ENCODE results near the gene MRPL51. TPM values are rescaled to one million over a fixed set of nuclear protein-coding genes. Genes with fewer than 3 reads are reported as not detected.

Gene MRPL51
- total and polyA plus RNA-seq, 9 of the 15 experiments (the other 6 are each of a cell fraction or from before 2014, with no cell fraction given), result 127 to 727 (median 208) TPM

DNA sequence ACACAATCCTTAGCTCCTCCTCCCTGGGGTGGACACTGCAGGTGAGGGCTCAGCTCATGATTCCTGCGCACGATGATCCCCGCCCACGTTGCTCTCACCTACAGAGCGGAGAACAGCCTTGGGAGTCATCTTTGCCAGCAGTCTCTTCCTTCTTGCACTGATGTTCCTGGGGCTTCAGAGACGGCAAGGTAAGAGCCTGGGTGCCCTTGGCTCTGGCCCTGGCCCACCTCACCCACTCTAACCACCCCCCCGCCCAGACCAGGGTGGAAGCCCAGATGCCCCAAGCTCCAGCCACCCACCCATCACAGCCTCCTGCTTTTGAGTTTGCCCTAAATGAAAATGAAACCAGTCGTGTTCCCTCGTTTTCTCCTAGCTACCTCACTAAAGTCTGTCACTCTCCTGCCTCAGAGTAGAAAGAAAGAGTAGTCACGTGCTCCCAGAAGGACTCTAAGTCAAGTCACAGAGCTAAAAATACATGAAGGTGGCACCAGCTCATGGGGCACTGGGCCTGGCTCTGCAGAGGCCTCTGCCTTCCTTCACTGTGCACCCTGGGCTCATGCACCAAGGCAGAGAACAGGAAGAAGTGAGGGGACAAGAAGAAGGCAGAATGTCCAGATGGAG is 32.2 kb downstream of the MRPL51 start:
- TF ChIP-seq RFX1 (IDR thresholded peaks at IDR 0.05), result no peak
- TF ChIP-seq, protein P1, sequence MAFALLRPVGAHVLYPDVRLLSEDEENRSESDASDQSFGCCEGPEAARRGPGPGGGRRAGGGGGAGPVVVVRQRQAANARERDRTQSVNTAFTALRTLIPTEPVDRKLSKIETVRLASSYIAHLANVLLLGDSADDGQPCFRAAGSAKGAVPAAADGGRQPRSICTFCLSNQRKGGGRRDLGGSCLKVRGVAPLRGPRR (CRISPR knock-in tag; IDR thresholded peaks at IDR 0.05), result no peak
- no peak for TF ChIP-seq NCOA1 (IDR thresholded peaks at IDR 0.05; ENCODE audit: low read depth)
- no peak for TF ChIP-seq JUNB (CRISPR knock-in tag; conservative IDR thresholded peaks at IDR 0.05)
- no peak for TF ChIP-seq TAL1 (IDR thresholded peaks at IDR 0.05)
- no peak for TF ChIP-seq STAT6 (CRISPR knock-in tag; IDR thresholded peaks at IDR 0.05)
- no peak for TF ChIP-seq SREBF2 (CRISPR knock-in tag; IDR thresholded peaks at IDR 0.05)
- TF ChIP-seq USF2 (CRISPR knock-in tag; IDR thresholded peaks at IDR 0.05), result no peak
- no peak for TF ChIP-seq ETV6 (IDR thresholded peaks at IDR 0.05; ENCODE audit: borderline replicate concordance in 1 of 2, low read depth in 2 of 2, low read length in 1 of 2)
- TF ChIP-seq ETV6 (CRISPR knock-in tag; IDR thresholded peaks at IDR 0.05; ENCODE audit: borderline replicate concordance), result no peak
- TF ChIP-seq ZNF398 (CRISPR knock-in tag; IDR thresholded peaks at IDR 0.05), result no peak
- no peak for TF ChIP-seq GTF2E2 (tag; IDR thresholded peaks at IDR 0.05)
- TF ChIP-seq ZNF280B (CRISPR knock-in tag; IDR thresholded peaks at IDR 0.05), result no peak
- no peak for TF ChIP-seq KLF13 (tag; IDR thresholded peaks at IDR 0.05; ENCODE audit: borderline replicate concordance, low read depth)
- TF ChIP-seq SPI1 (IDR thresholded peaks at IDR 0.05; ENCODE audit: borderline replicate concordance, low read depth, low read length), result no peak
- in situ Hi-C loops (cut with MboI) (loop anchor here (5.0 to 25.0 kb wide), 2 partner anchors 39 to 399 kb away; no protein-coding TSS in a partner anchor), intact Hi-C loops (cut with micrococcal nuclease) (no loop called here)
- Histone ChIP-seq H3K9ac (ENCODE audit: insufficient read depth in 1 of 2, low read depth in 2 of 2, low read length in 2 of 2) (no peak overlapping the region), H3K4me2 (ENCODE audit: insufficient read depth, low read length) (no peak overlapping the region), H3K27me3 (ENCODE audit: control insufficient read depth in 2 of 2, insufficient read depth in 2 of 2, low read length in 2 of 2) (no peaks in the 10 kb centered on the region), H3K9me1 (ENCODE audit: control insufficient read depth, insufficient read depth, low read length) (no peaks in the 10 kb centered on the region), H3K79me2 (ENCODE audit: control insufficient read depth, insufficient read depth, low read length) (no peaks in the 10 kb centered on the region), H3K9me3 (replicated peaks; ENCODE audit: control insufficient read depth, insufficient read depth, low read depth, low read length) (no peaks in the 10 kb centered on the region), H2AFZ (ENCODE audit: low read depth, low read length) (no peak overlapping the region), H3K4me3 (no peak overlapping the region), H3K27ac (ENCODE audit: extremely low read depth, low read depth, low read length) (no peak overlapping the region), H3K36me3 (ENCODE audit: control insufficient read depth, insufficient read depth, low read length) (peaks cover 14% of the 10 kb centered on the region; the same call in 2 of the 3 replicates), H4K20me1 (replicated peaks; ENCODE audit: control insufficient read depth, insufficient read depth, low read length) (no peaks in the 10 kb centered on the region), H3K4me1 (replicated peaks in 1 of 2; ENCODE audit: control insufficient read depth in 2 of 2, insufficient read depth in 2 of 2, low read length in 2 of 2) (no peaks in the 10 kb centered on the region; a peak in 1 of 5 replicates)
- ATAC-seq (no peak), DNase-seq (ENCODE audit: extremely low read depth in 1 of 4, low spot score in 3 of 4) (no peak), FAIRE-seq (no peak)
- POLR2A ChIA-PET, result interaction anchor here (1.1 to 2.4 kb wide), 2 partner anchors 9 kb away, joined by 4 to 12 read pairs; partner anchors contain the start of genes TAPBPL and VAMP1
- CTCF ChIA-PET (ENCODE audit: low intra/inter-chr PET ratio), result no interaction called here
- WGBS (ENCODE audit: insufficient coverage, low coverage, missing lambda C conversion rate), result 65% methylated on average over 5 of the region's 10 CpGs
- BruUV-seq (replicated peaks), result no TSS peak
